Neural crest cell (in vitro differentiated cells): ENCODE data around the gene SGPL1. TPM values are rescaled to one million over a fixed set of nuclear protein-coding genes. Genes with fewer than 3 reads are reported as not detected.

Experiments
- DNase-seq: peaks from one replicate; pipeline ENCODE4 v3.0.0; 2021; ENCODE audit warnings: low read depth, mixed read lengths, low spot score
- H3K27ac Mint-ChIP-seq: one replicate; pipeline ENCODE4 v1.8.0; 2021; ENCODE audit warnings: mild to moderate bottlenecking, mixed read lengths; ENCODE audit not compliant: unreplicated experiment
- H3K27me3 Mint-ChIP-seq: 2 replicates; pipeline ENCODE4 v1.8.0; 2021; ENCODE audit warnings: low read depth, mild to moderate bottlenecking, mixed read lengths
- H3K36me3 Mint-ChIP-seq: 2 replicates; pipeline ENCODE4 v1.8.0; 2021; ENCODE audit warnings: low read depth, mild to moderate bottlenecking, mixed read lengths
- H3K4me1 Mint-ChIP-seq: 2 replicates; pipeline ENCODE4 v1.8.0; 2021; ENCODE audit warnings: mixed read lengths
- H3K4me3 Mint-ChIP-seq: one replicate; pipeline ENCODE4 v1.8.0; 2021; ENCODE audit warnings: mild to moderate bottlenecking, mixed read lengths
- H3K9me3 Mint-ChIP-seq: 2 replicates; pipeline ENCODE4 v1.8.0; 2021; ENCODE audit warnings: mixed read lengths
- CTCF ChIP-seq: fragments of 200-600 bp; sonication (generic); conservative IDR thresholded peaks from 2 replicates; pipeline ENCODE4 v1.5.0; 2021; ENCODE audit warnings: antibody characterized with exemption, mild to moderate bottlenecking
- total RNA-seq: library from RNA; stranded (reverse); gene quantifications from 2 replicates; pipeline ENCODE4 v1.2.1, GENCODE V29; 2021

SGPL1 gene
- total RNA-seq, 1 donor from 2014 or later = 58.2 TPM

- DNase-seq = no peak
- Mint-ChIP-seq H3K9me3 (no peaks in the 10 kb centered on the region), H3K27ac (no peak overlapping the region), H3K4me3 (no peak overlapping the region), H3K4me1 (no peaks in the 10 kb centered on the region), H3K27me3 (no peaks in the 10 kb centered on the region), H3K36me3 (no peaks in the 10 kb centered on the region)
- TF ChIP-seq CTCF = no peak
Measured at GRCh38 chr10:70899096-70899495, 83.3 kb downstream of the SGPL1 start.

- H3K27me3 Mint-ChIP-seq = no peaks in the 10 kb centered on the region
- no peaks in the 10 kb centered on the region for H3K9me3 Mint-ChIP-seq
- no peak for TF ChIP-seq CTCF
- no peak for DNase-seq
- H3K36me3 Mint-ChIP-seq = no peaks in the 10 kb centered on the region
- H3K4me3 Mint-ChIP-seq = no peak overlapping the region
- no peaks in the 10 kb centered on the region for H3K4me1 Mint-ChIP-seq
- no peak overlapping the region for H3K27ac Mint-ChIP-seq
Measured at GRCh38 chr10:70901276-70901878, 85.6 kb downstream of the SGPL1 start.

- Mint-ChIP-seq H3K4me1 (peaks cover 3% of the 10 kb centered on the region), H3K9me3 (no peaks in the 10 kb centered on the region), H3K27ac (no peak overlapping the region), H3K4me3 (no peak overlapping the region), H3K27me3 (no peaks in the 10 kb centered on the region), H3K36me3 (no peaks in the 10 kb centered on the region)
- no peak for TF ChIP-seq CTCF
- no peak for DNase-seq
Measured at GRCh38 chr10:70902661-70903261, 87.0 kb downstream of the SGPL1 start.

GRCh38 chr10:70903262-70903921 is 87.6 kb downstream of the SGPL1 start:
- no peaks in the 10 kb centered on the region for H3K36me3 Mint-ChIP-seq
- H3K27ac Mint-ChIP-seq = no peak overlapping the region
- peak; percentile 87 for TF ChIP-seq CTCF
- DNase-seq = peak; percentile 64
- H3K27me3 Mint-ChIP-seq = no peaks in the 10 kb centered on the region
- peaks cover 6% of the 10 kb centered on the region for H3K4me1 Mint-ChIP-seq
- no peaks in the 10 kb centered on the region for H3K9me3 Mint-ChIP-seq
- H3K4me3 Mint-ChIP-seq = no peak overlapping the region

DNA sequence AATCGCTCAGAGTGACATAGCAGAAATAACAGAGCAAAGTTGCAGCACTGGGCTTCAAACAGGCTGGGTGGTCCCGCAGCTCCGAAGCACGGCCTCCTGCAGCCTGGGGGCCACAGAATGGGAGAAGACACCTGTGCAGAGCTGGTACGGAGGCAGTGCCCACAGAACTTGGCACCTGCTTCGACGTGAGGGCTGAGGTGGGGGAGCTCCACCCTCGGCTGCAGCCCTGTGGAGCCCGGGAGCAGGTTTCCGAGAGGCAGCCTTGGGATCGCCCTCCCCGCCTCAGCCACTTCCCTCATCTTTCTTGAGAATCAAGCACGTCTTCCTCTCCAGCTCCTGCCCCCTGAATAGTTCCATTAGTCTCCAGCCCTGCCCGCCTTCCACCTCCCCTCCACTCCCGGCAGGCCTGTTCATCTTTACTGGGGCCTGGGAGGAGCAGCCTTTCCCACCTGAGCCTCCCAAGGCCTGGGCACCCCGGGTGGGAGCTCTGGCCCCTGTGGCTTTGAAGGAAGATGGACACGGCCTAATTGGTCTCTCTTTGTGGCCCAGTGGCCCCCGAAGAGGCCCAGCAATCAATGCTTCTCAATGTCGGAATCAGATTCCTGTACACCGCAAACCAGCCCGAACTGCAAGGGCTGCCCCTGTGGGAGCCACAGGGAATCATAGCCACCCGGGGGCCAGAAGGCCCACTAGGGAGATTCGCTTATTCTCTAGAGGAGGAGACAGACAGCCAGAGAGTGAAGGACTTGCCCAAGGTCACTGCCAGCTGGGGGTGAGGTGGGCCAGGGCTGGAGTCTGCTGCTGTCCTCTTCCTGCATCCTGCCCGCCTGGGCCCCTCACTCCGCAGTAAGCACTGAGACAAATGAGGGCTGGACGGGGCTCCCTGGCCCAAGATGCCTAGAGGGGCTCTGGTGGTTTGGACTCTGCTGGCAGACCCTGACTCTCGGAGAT is 89.6 kb downstream of the SGPL1 start:
- Mint-ChIP-seq H3K4me3 (no peak overlapping the region), H3K4me1 (peaks cover 6% of the 10 kb centered on the region), H3K27ac (no peak overlapping the region), H3K36me3 (no peaks in the 10 kb centered on the region), H3K27me3 (no peaks in the 10 kb centered on the region), H3K9me3 (no peaks in the 10 kb centered on the region)
- no peak for DNase-seq
- no peak for TF ChIP-seq CTCF
